Stimulated activated CD4-positive, alpha-beta T cell treated with anti-CD3 and anti-CD28 coated beads, Interleukin-4, amount 100 ng/mL, for 48 hours (primary cell): ENCODE measurements around the gene ATP13A2.
"Not testable (repeated sequence)": the region's sequence is repeated elsewhere in the genome, so short reads cannot be mapped to it uniquely, and the experiment has no call there.

ENCODE experiments used
- DNase-seq, 2 donors: peaks; one replicate each; pipeline ENCODE4 v3.0.0-alpha.2; 2020; ENCODE audit warnings: low read depth in 2 of 2

Gene ATP13A2

DNA sequence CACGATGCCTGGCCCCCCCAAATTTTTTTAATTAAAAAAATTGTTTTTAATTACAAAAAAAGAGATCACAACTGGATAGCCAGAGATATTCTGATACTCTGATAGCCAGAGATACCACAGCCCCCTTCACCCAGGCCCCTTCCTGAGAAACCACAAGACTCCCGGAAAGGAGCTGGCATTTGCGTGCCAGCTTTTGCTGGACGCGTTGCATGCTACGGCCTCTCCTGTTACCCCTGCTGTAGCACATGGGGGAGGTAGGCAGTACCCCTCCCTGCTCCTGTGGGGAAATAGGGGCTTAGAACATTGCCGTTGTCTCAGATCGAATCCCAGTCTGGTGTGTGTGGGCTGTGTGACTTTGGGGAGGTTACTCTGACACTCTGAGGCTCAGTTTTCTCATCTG lies 54.0 kb downstream of the ATP13A2 start:
- no peak for DNase-seq

DNA sequence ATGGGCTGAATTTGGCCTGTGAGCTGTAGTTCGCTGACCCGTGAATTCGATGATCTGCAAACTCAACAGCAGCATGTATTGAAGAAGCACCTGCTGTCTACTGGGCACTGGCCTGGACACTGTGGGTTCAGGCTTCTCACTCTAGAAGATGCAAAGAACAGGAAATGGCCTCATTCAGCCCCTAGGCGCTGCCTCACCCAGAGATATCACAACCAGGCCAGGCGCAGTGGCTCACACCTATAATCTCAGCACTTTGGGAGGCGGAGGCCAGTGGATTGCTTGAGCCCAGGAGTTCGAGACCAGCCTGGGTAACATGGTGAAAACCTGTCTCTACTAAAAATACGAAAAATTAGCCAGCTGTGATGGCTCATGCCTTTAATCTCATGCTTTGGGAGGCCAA lies 55.0 kb downstream of the ATP13A2 start:
- DNase-seq = no peak

DNA sequence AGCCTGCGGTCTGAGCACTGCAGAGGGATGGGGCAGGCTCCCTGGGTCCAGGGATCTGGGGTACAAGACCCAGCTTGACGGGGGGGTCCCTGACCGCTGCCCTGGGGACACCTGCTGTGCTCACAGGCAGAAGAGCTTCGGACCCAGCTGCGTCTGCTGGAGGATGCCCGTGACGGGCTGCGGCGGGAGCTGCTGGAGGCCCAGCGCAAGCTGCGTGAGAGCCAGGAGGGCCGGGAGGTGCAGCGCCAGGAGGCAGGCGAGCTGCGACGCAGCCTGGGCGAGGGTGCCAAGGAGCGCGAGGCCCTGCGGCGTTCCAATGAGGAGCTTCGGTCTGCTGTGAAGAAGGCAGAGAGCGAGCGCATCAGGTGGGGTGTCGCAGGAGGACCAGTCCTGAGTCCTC lies 56.5 kb downstream of the ATP13A2 start:
- DNase-seq = no peak

DNA sequence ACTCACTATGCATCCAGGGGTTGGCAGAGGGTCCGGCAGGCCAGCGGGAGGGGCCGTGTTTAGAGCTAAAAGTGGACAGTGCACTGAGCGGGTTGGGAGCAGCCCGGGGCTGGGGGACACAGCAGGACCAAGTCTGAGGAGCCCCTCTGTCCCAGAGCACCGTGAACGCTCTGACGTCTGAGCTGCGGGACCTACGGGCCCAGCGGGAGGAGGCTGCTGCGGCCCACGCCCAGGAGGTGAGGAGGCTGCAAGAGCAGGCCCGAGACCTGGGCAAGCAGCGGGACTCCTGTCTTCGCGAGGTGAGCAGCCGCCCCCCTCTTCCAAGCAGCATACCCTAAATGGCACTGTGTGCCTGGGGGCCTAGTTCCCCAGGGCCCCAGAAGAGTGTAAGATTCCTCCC lies 57.1 kb downstream of the ATP13A2 start:
- DNase-seq = no peak

DNA sequence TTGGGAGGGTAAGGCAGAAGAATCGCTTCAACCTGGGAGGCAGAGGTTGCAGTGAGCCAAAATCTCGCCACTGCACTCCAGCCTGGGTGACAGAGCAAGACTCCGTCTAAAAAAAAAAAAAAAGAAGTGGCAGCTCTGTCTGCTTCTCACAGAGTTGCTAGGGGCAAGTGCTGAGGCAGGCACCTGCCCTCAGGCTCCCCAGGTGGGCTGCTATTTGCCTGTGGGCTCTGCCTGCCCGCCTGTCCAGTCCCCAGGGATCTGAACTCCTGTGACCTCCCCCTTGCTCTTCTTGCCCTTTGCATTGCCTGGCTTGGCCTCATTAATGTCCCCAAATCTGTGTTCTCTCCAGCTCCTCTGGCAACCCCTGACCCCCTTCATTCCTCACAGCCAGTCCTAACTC lies 59.4 kb downstream of the ATP13A2 start:
- not testable (repeated sequence) for DNase-seq

DNA sequence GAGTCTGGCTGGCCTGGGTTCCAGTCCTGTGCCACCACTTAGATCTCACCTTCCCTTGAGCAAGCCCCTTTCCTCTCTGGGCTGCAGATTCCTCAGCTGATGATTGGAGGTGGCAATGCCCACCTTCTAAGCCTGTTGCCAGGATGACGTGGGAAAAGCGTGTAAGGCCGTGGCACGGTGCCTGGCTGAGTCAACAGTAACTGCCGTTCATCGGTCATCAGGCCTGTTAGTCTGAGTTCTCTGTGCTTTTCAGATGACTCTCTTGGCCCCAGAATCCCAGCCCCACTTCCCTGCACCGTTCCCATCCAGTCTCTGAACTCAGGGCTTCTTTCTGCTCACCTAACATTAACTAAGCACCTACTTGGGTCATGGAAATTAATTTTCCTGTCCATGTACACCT lies 62.7 kb downstream of the ATP13A2 start:
- not testable (repeated sequence) for DNase-seq

DNA sequence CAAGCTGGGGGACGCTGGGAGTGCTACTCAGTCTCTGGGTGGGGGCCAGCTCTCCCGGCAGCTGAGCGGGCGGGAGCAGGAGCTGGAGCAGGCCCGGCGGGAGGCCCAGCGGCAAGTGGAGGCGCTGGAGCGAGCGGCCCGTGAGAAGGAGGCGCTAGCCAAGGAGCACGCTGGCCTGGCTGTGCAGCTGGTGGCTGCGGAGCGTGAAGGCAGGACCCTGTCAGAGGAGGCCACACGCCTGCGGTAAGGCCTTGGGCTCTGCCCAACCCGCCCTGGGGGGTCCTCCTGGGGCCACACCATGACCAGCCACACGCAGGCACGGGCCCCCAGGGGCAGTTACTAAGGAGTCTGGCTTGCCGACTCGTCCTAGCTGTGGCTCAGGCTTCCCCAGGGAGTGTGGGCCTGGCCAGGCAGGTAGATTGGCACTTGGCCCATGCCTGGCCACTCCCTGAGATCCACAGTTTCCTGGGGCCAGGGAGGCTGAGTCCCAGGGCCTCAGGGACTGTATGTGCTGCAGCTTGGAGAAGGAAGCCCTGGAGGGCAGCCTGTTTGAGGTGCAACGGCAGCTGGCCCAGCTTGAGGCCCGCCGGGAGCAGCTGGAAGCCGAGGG lies 63.3 kb downstream of the ATP13A2 start:
- not testable (repeated sequence) for DNase-seq

DNA sequence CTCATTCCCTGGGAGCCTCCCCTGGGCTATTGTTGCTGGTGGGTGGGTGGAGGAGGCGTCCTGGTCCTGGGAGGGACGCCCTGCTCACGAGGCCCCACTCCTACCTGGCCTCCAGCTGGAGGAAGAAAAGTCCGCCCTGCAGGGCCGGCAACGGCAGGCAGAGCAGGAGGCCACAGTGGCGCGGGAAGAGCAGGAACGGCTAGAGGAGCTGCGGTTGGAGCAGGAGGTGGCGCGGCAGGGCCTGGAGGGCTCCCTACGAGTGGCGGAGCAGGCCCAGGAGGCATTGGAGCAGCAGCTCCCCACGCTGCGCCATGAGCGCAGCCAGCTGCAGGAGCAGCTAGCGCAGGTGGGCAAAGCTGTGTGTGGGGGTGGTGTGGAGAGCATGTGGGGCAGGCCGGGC lies 65.1 kb downstream of the ATP13A2 start:
- DNase-seq = no peak

DNA sequence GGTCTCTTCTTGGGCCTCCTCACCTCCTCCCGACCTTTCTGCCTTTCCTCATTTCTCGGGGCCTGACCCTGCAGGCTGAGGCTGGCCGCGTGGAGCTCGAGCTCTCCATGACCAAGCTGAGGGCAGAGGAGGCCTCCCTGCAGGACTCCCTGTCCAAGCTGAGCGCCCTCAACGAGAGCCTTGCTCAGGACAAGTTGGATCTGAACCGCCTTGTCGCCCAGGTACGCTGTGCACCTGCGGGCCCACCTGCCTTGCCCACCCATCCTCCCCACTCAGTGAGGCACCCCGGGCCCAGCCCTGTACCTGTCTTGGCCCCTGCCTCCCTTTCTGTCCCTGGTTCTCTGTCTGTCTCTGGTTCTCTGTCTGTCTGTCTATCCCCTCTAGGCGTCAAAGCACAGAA lies 65.5 kb downstream of the ATP13A2 start:
- not testable (repeated sequence) for DNase-seq

DNA sequence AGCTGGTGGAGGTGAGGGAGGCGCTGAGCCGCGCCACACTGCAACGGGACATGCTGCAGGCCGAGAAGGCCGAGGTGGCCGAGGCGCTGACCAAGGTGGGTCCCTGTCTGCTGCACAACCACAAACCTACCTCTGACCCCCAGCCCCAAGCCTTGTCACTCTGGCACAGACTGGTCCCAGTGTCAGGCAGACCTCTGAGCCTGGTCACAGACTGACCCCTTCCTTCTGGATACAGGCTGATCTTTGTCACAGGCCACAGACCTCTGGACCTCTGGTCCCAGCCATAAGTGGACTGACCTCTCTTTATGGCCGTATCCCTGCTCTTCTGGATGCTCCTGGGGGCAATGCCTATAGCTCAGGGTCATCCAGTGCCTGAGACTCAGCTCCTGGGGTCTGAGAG lies 66.2 kb downstream of the ATP13A2 start:
- DNase-seq = not testable (repeated sequence)

DNA sequence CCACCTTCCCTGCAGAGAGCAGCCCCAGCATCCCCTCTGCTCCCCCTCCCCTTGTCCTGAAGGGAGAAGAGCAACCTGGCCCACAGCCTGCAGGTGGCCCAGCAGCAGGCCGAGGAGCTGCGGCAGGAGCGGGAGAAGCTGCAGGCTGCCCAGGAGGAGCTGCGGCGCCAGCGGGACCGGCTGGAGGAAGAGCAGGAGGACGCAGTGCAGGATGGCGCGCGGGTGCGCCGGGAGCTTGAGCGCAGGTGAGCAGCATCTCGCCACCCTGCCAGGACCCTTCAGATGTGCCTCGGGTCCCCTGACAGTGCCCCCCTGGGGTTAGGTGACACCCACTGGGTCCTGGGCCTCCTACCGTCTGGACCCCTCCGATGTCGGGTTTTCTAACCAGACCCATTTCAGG lies 67.7 kb downstream of the ATP13A2 start:
- no peak for DNase-seq

DNA sequence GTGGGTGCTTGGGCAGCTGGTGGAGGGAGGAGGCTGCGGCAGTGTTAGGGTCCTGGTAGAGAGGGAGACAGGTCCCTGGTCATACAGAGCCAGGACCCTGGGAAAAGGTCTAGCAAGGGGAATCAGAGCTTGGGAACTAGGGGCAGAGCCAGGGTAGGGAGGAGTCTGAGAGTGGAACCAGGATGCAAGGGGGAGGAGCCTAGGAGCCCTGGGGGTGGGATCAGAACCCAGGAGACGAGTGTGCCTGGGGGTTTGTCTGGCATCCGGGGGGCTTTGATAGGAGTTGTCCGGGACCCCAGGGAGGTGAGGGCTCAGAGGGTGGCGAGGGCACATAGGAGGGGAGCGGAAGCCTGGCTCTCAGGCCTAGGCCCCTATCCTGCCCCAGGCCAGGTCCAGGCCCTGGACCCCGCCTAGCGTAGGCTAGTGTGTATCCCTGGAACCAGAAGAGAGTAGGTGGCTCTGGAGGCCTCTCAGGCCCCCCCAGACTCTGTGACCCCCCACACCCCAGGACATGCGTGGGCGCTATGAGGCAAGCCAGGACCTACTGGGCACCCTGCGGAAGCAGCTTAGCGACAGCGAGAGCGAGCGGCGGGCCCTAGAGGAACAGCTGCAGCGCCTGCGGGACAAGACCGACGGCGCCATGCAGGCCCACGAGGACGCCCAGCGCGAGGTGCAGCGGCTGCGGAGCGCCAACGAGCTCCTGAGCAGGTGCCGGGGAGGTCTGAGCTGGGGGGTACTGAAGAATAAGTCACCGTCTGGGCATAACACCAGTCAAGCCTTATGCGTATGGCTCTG lies 72.1 kb downstream of the ATP13A2 start:
- DNase-seq = not testable (repeated sequence)

DNA sequence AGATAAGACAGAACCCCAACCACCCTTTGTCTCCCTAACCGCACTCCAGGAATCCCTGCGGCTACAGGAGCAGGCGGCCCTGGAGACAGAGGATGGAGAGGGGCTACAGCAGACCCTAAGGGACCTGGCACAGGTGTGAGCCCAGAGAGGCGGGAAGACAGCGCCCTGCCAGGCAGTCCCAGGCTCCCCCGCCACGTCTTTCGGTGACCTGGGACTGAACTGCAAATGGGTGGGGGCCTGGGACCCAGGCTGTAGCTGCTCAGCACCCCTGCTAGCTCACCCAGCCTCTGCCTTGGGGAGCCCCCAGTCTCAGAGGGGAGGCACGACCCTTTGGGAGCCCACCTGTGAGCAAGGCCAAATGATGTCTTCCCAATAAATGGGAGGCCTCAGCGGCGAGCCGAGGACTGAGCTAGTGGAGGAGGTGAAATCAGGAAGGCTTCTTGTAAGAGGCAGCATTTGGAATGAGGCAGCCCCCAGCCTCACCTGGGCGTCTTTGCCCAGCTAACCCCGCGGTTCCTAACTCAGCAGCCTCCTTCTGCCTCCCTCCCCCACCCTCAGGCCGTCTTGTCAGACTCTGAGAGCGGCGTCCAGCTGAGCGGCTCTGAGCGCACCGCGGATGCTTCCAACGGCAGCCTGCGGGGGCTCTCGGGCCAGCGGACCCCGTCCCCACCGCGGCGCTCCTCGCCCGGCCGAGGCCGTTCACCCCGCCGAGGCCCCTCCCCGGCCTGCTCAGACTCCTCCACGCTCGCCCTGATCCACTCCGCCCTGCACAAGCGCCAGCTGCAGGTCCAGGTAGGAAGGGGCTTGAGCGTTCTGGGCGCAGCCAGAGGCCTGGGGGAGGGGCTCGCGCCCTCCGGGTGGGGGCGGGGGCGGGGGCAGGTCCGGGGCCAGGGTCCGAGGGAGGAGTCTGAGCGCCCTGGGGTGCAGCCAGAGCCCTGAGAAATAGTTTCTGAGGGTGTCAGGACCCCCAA lies 73.1 kb downstream of the ATP13A2 start:
- DNase-seq = no peak

DNA sequence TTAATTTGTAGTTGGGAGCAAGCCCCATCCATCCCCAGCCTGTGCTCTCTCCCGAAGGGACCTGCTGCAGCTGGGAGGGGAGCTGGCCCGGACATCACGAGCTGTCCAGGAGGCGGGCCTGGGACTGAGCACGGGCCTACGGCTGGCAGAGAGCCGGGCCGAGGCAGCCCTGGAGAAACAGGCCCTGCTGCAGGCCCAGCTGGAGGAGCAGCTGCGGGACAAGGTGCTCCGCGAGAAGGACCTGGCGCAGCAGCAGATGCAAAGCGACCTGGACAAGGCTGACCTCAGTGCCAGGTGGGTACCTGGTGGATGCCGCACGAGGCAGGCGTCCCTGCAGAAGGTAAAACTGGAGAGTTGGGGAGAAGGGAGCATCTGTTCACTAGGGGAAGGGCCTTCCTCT lies 75.1 kb downstream of the ATP13A2 start:
- not testable (repeated sequence) for DNase-seq
